NT2/D1 (cell line): Measurements from ENCODE around the gene CPM.

Experiments
- DNase-seq: peaks from one replicate; pipeline ENCODE4 v3.0.0-alpha.2; 2011; ENCODE audit warnings: low read depth, low spot score
- H3K27me3 ChIP-seq: 2 replicates; pipeline ENCODE4 v1.6.0; 2011; ENCODE audit warnings: mild to moderate bottlenecking; ENCODE audit not compliant: insufficient read length, insufficient read depth
- H3K36me3 ChIP-seq: 2 replicates; pipeline ENCODE4 v1.6.1; 2011; ENCODE audit warnings: mild to moderate bottlenecking, low read length, mixed read lengths; ENCODE audit not compliant: insufficient read depth, insufficient read length
- H3K4me1 ChIP-seq: 2 replicates; pipeline ENCODE4 v1.5.1; 2011; ENCODE audit not compliant: insufficient read depth, insufficient read length
- H3K4me3 ChIP-seq: 2 replicates; pipeline ENCODE4 v1.5.1; 2011; ENCODE audit warnings: low read depth; ENCODE audit not compliant: insufficient read length
- H3K9ac ChIP-seq: 2 replicates; pipeline ENCODE4 v1.6.0; 2011; ENCODE audit warnings: low read depth; ENCODE audit not compliant: insufficient read length
- H3K9me3 ChIP-seq: 2 replicates; pipeline ENCODE4 v1.5.1; 2011; ENCODE audit warnings: mild to moderate bottlenecking, low read length; ENCODE audit not compliant: insufficient read depth
- SUZ12 ChIP-seq: IDR thresholded peaks from 2 replicates; pipeline ENCODE4 v1.6.1; 2011; ENCODE audit not compliant: insufficient read length, insufficient read depth; ENCODE audit errors: extremely low read depth
- YY1 ChIP-seq: IDR thresholded peaks from 2 replicates; pipeline ENCODE4 v1.6.1; 2011; ENCODE audit not compliant: insufficient read length, insufficient read depth
- ZNF274 ChIP-seq: IDR thresholded peaks from 2 replicates; pipeline ENCODE4 v1.6.1; 2011; ENCODE audit warnings: mild to moderate bottlenecking, low read depth, low read length

CPM gene

GRCh38 chr12:68953536-68953935 is 20.6 kb upstream of the CPM start:
- Histone ChIP-seq H3K9me3 (peaks cover 17% of the 10 kb centered on the region; the same call in 1 of the 2 replicates), H3K36me3 (no peaks in the 10 kb centered on the region), H3K27me3 (no peaks in the 10 kb centered on the region), H3K4me3 (no peak overlapping the region), H3K4me1 (no peaks in the 10 kb centered on the region), H3K9ac (no peak overlapping the region)
- DNase-seq: no peak
- TF ChIP-seq YY1 (no peak), SUZ12 (no peak), ZNF274 (no peak)

GRCh38 chr12:68951652-68952051 is 18.7 kb upstream of the CPM start:
- peaks cover 17% of the 10 kb centered on the region; the same call in 1 of the 2 replicates for H3K9me3 ChIP-seq
- no peak overlapping the region for H3K4me3 ChIP-seq
- H3K36me3 ChIP-seq: no peaks in the 10 kb centered on the region
- no peaks in the 10 kb centered on the region for H3K27me3 ChIP-seq
- DNase-seq: no peak
- no peak overlapping the region for H3K9ac ChIP-seq
- TF ChIP-seq SUZ12 (no peak), YY1 (no peak), ZNF274 (no peak)
- H3K4me1 ChIP-seq: no peaks in the 10 kb centered on the region

GRCh38 chr12:68950511-68950910 is 17.5 kb upstream of the CPM start:
- Histone ChIP-seq H3K27me3 (no peaks in the 10 kb centered on the region), H3K4me3 (no peak overlapping the region), H3K4me1 (no peaks in the 10 kb centered on the region), H3K36me3 (no peaks in the 10 kb centered on the region), H3K9me3 (peaks cover 9% of the 10 kb centered on the region; the same call in 1 of the 2 replicates), H3K9ac (no peak overlapping the region)
- DNase-seq: no peak
- TF ChIP-seq YY1 (no peak), ZNF274 (no peak), SUZ12 (no peak)

- TF ChIP-seq SUZ12 (no peak), YY1 (no peak), ZNF274 (no peak)
- no peaks in the 10 kb centered on the region for H3K36me3 ChIP-seq
These were observed 12.3 kb upstream of the CPM start for GRCh38 chr12:68945255-68945654.

GRCh38 chr12:68944296-68945076 is 11.5 kb upstream of the CPM start:
- Histone ChIP-seq H3K4me3 (no peak overlapping the region), H3K9me3 (no peaks in the 10 kb centered on the region), H3K9ac (no peak overlapping the region), H3K36me3 (no peaks in the 10 kb centered on the region), H3K4me1 (no peaks in the 10 kb centered on the region), H3K27me3 (no peaks in the 10 kb centered on the region)
- no peak for TF ChIP-seq SUZ12
- TF ChIP-seq YY1: no peak
- no peak for TF ChIP-seq ZNF274
- DNase-seq: no peak

More at GRCh38 chr12:68945255-68945654, 12.3 kb upstream of the CPM start:
- Histone ChIP-seq H3K9ac (no peak overlapping the region), H3K4me3 (no peak overlapping the region), H3K9me3 (no peaks in the 10 kb centered on the region), H3K4me1 (no peaks in the 10 kb centered on the region), H3K27me3 (no peaks in the 10 kb centered on the region)
- no peak for DNase-seq

GRCh38 chr12:68943848-68944247 is 10.9 kb upstream of the CPM start:
- no peak for TF ChIP-seq SUZ12
- TF ChIP-seq ZNF274: no peak
- TF ChIP-seq YY1: no peak
- Histone ChIP-seq H3K4me3 (no peak overlapping the region), H3K9ac (no peak overlapping the region), H3K9me3 (no peaks in the 10 kb centered on the region), H3K27me3 (no peaks in the 10 kb centered on the region), H3K36me3 (no peaks in the 10 kb centered on the region), H3K4me1 (no peaks in the 10 kb centered on the region)
- DNase-seq: no peak

GRCh38 chr12:68940731-68941130 is 7.8 kb upstream of the CPM start:
- no peak overlapping the region for H3K9ac ChIP-seq
- H3K4me3 ChIP-seq: no peak overlapping the region
- DNase-seq: no peak
- no peaks in the 10 kb centered on the region for H3K4me1 ChIP-seq
- H3K9me3 ChIP-seq: no peaks in the 10 kb centered on the region
- H3K36me3 ChIP-seq: no peaks in the 10 kb centered on the region
- H3K27me3 ChIP-seq: no peaks in the 10 kb centered on the region
- TF ChIP-seq SUZ12 (no peak), YY1 (no peak), ZNF274 (no peak)
